Inflammatory macrophage treated with lipopolysaccharide for 4 hours (primary cell): Measurements from ENCODE around the gene TEX14.
A peak's percentile ranks its signal among the peaks of the same experiment; 100 is the strongest.
"Not testable (repeated sequence)": the region's sequence is repeated elsewhere in the genome, so short reads cannot be mapped to it uniquely, and the experiment has no call there.

ENCODE experiments used
- DNase-seq: peaks from one replicate; pipeline ENCODE4 v3.0.0-alpha.2; 2020

The TEX14 gene

DNA sequence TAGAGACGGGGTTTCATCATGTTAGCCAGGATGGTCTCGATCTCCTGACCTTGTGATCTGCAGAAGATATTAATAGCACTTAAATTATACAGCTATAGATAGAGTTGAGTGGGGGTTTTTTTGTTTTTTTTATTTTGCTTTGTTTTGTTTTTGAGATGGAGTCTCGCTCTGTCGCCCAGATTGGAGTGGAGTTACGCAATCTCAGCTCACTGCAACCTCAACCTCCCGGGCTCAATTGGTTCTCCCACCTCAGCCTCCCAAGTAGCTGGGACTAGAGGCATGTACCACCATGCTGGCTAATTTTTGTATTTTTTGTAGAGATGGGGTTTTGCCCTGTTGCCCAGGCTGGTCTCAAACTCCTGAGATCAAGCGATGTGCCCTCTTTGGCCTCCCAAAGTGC, 1.8 kb downstream of the TEX14 start:
- not testable (repeated sequence) for DNase-seq

DNA sequence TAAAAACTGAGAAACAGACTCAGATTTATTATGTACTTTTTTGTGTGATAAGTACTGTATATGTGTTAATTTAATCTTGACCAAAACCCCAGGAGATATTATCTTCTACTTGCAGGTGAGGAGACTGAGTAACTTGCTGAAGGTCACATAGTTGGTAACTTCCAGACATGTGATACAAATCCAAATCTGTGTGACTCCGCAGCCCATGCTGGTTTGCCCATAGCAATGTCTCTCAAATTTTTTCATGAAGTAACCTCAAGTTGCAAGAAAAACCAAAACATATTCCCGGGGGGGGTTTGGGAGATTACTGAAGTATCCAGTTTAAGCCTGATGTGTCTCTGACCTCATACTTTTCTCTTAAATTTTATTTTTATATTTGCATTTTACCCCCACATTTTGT, 3.3 kb downstream of the TEX14 start:
- no peak for DNase-seq

- DNase-seq: no peak
Observed at GRCh38 chr17:58686980-58687379, 4.9 kb downstream of the TEX14 start.

GRCh38 chr17:58684462-58684861, 7.4 kb downstream of the TEX14 start:
- DNase-seq: not testable (repeated sequence)

DNA sequence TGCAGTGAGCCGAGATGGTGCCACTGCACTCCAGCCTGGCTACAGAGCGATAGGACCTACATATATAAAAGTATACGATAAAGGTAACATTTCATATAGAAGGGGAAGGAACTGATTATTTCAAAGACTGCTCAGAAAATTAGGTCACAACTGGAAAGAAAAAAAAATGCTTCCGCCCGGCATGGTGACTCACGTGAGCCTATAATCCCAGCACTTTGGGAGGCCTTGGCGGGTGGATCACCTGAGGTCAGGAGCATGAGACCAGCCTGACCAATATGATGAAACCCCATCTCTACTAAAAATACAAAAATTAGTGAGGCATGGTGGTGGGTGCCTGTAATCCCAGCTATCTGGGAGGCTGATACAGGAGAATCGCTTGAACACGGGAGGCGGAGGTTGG, 7.8 kb downstream of the TEX14 start:
- no peak for DNase-seq

- DNase-seq: no peak
Observed at GRCh38 chr17:58680038-58680369, 11.8 kb downstream of the TEX14 start.

GRCh38 chr17:58679263-58680037, 12.4 kb downstream of the TEX14 start:
- DNase-seq: no peak

DNA sequence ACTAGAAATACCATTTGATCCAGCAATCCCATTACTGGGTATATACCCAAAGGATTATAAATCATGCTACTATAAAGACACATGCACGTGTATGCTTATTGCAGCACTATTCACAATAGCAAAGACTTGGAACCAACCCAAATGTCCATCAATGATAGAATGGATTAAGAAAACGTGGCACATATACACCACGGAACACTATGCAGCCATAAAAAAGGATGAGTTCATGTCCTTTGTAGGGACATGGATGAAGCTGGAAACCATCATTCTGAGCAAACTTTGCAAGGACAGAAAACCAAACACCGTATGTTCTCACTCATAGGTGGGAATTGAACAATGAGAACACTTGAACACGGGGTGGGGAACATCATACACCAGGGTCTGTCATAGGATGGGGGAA, 13.6 kb downstream of the TEX14 start:
- DNase-seq: not testable (repeated sequence)

- DNase-seq: no peak
Observed at GRCh38 chr17:58677194-58677880, 14.5 kb downstream of the TEX14 start.

GRCh38 chr17:58671969-58672368, 19.9 kb downstream of the TEX14 start:
- DNase-seq: no peak

DNA sequence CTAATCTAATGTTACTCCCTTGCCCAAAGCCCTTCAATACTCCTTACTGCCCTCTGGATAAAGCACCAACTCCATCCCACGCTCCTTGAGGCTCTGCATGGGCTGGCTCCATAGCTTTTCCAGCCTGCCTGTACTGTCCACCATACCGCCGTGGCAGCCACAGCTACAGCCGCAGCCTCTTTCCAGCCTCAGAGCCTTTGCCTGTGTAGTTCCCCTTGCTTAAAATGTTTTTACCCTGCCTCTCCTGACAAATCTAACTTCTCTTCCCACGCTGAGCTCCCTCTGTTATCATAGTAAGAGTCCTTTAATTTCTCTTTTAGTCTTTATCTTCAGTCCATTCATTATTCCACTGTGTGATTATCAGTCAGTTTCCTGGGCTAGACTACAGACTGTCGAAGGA, 22.0 kb downstream of the TEX14 start:
- DNase-seq: no peak

- DNase-seq: no peak
Observed at GRCh38 chr17:58668598-58668935, 23.3 kb downstream of the TEX14 start.

GRCh38 chr17:58667934-58668597, 23.8 kb downstream of the TEX14 start:
- no peak for DNase-seq

GRCh38 chr17:58666858-58667267, 25.0 kb downstream of the TEX14 start:
- peak; percentile 90 for DNase-seq

- DNase-seq: no peak
Observed at GRCh38 chr17:58665946-58666857, 25.6 kb downstream of the TEX14 start.

- DNase-seq: no peak
Observed at GRCh38 chr17:58664302-58664701, 27.5 kb downstream of the TEX14 start.

- no peak for DNase-seq
Observed at GRCh38 chr17:58661499-58661898, 30.3 kb downstream of the TEX14 start.

DNA sequence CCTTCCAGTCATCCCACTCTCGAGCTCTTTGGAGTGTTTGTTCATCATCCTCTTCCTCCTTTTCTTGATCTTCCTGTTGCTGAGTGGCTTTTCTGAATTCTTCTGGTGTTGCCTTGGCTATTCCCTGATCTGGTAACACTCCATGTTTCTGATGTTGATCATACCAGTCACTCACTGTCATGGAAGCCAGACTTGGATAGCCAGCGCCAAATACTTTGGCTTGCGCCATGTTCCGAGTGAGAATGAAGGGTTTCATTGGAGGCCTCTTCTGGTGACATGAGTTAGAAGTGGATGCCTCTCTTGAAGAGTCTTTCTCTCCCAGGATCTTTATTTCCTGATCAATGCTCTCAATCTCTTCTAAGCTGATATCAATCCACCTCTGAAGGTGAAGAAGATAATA, 31.2 kb downstream of the TEX14 start:
- no peak for DNase-seq

GRCh38 chr17:58659714-58660084, 32.1 kb downstream of the TEX14 start:
- not testable (repeated sequence) for DNase-seq

DNA sequence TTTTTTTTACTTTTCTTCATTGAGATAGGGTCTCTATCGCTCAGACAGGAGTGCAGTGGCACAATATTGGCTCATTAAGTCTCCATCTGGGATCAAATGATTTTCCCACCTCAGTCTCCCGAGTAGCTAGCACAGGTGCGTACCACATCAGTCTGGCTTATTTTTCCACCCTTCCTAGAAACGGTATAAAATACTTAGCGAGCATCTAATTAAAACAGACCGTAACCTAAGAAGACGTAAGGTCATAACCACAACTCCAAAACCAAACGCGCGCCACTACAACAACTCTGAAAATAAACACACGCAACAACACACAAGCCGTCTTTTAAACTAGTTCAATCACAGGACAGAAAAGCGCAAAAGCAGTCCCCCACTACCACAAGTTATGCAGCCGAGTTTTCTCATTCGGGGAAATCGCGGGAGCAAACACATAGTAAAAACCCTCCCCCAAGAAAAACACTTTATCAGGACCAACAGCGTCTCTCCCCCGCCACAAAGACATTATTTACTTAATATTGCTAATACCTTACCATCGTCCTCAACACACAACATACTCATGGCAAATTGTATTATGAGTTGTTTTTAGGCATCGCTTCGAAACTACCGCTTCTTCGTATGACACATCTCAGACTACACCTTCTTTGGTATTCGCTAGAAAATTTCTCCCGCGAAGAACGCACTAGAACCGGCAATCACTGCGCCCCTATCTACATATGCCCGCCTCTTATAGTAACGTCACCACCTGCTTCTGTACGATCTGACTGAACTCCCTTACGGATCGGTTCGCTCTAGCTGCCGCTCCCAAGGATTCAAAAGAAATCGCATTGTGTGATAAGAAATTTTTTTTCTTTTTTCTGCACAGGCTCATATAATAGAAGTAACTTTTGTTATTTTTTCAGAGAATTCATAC, 32.8 kb downstream of the TEX14 start:
- peak; percentile 97 for DNase-seq

- DNase-seq: peak; percentile 69
Observed at GRCh38 chr17:58657962-58658803, 33.7 kb downstream of the TEX14 start.
